HEK293 (cell line): ENCODE results near the gene COL11A2.

ENCODE experiments used
- CTCF ChIP-seq: fragments of 450-650 bp; formaldehyde crosslinking; IDR thresholded peaks from 2 replicates; pipeline ENCODE4 v1.5.1; 2016; ENCODE audit warnings: missing biosample characterization, missing genetic modification characterization
- KLF16 ChIP-seq: fragments of 450-650 bp; formaldehyde crosslinking; IDR thresholded peaks from 2 replicates; pipeline ENCODE4 v1.5.1; 2017; ENCODE audit warnings: missing biosample characterization, missing genetic modification characterization
- MYNN ChIP-seq: fragments of 450-650 bp; formaldehyde crosslinking; IDR thresholded peaks from 2 replicates; pipeline ENCODE4 v1.5.1; 2016; ENCODE audit warnings: missing biosample characterization, missing genetic modification characterization, borderline replicate concordance
- SALL2 ChIP-seq: fragments of 450-650 bp; formaldehyde crosslinking; IDR thresholded peaks from 2 replicates; pipeline ENCODE4 v1.5.0; 2017; ENCODE audit warnings: missing biosample characterization, mild to moderate bottlenecking, missing genetic modification characterization, borderline replicate concordance
- ZNF112 ChIP-seq: fragments of 450-650 bp; formaldehyde crosslinking; IDR thresholded peaks from 2 replicates; pipeline ENCODE4 v1.5.0; 2017; ENCODE audit warnings: missing biosample characterization, missing genetic modification characterization
- ZNF114 ChIP-seq: fragments of 450-650 bp; formaldehyde crosslinking; IDR thresholded peaks from 2 replicates; pipeline ENCODE4 v1.5.0; 2017; ENCODE audit warnings: missing biosample characterization, missing genetic modification characterization
- ZNF501 ChIP-seq: fragments of 450-650 bp; formaldehyde crosslinking; IDR thresholded peaks from 2 replicates; pipeline ENCODE4 v1.5.1; 2016; ENCODE audit warnings: missing biosample characterization, missing genetic modification characterization
- ZNF639 ChIP-seq: fragments of 450-650 bp; formaldehyde crosslinking; IDR thresholded peaks from 2 replicates; pipeline ENCODE4 v1.5.1; 2016; ENCODE audit warnings: missing biosample characterization, missing genetic modification characterization
- ZNF792 ChIP-seq: fragments of 450-650 bp; formaldehyde crosslinking; IDR thresholded peaks from 2 replicates; pipeline ENCODE4 v1.5.1; 2016; ENCODE audit warnings: missing biosample characterization, missing genetic modification characterization
- TF ChIP-seq, protein P1 (sequence below): fragments of 450-650 bp; formaldehyde crosslinking; IDR thresholded peaks from 2 replicates; pipeline ENCODE4 v1.5.1; 2016; ENCODE audit warnings: missing biosample characterization, missing genetic modification characterization

- TF ChIP-seq ZNF112 (tag by site-specific recombination) (no peak), ZNF639 (tag by site-specific recombination) (peak; percentile 82), SALL2 (tag by site-specific recombination) (no peak), CTCF (tag by site-specific recombination) (no peak), KLF16 (tag by site-specific recombination) (peak; percentile 67; the same call in 1 of the 2 replicates), MYNN (tag by site-specific recombination) (no peak), ZNF114 (no peak), ZNF792 (no peak; the same call in 1 of the 2 replicates), ZNF501 (peak; percentile 90)
- TF ChIP-seq, protein P1, sequence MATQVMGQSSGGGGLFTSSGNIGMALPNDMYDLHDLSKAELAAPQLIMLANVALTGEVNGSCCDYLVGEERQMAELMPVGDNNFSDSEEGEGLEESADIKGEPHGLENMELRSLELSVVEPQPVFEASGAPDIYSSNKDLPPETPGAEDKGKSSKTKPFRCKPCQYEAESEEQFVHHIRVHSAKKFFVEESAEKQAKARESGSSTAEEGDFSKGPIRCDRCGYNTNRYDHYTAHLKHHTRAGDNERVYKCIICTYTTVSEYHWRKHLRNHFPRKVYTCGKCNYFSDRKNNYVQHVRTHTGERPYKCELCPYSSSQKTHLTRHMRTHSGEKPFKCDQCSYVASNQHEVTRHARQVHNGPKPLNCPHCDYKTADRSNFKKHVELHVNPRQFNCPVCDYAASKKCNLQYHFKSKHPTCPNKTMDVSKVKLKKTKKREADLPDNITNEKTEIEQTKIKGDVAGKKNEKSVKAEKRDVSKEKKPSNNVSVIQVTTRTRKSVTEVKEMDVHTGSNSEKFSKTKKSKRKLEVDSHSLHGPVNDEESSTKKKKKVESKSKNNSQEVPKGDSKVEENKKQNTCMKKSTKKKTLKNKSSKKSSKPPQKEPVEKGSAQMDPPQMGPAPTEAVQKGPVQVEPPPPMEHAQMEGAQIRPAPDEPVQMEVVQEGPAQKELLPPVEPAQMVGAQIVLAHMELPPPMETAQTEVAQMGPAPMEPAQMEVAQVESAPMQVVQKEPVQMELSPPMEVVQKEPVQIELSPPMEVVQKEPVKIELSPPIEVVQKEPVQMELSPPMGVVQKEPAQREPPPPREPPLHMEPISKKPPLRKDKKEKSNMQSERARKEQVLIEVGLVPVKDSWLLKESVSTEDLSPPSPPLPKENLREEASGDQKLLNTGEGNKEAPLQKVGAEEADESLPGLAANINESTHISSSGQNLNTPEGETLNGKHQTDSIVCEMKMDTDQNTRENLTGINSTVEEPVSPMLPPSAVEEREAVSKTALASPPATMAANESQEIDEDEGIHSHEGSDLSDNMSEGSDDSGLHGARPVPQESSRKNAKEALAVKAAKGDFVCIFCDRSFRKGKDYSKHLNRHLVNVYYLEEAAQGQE (tag by site-specific recombination) = peak; percentile 69
Observed at GRCh38 chr6:33200219-33201146, 8.2 kb upstream of the COL11A2 start, which contains the start of the genes RXRB and SLC39A7.
